H7 (cell line): ENCODE results near the gene IGSF3. TPM values are rescaled to one million over a fixed set of nuclear protein-coding genes. Genes with fewer than 3 reads are reported as not detected.

Experiments
- DNase-seq: peaks from one replicate; pipeline ENCODE4 v3.0.0; 2012
- H3K27me3 ChIP-seq: 2 replicates; pipeline ENCODE4 v1.6.0; 2011; ENCODE audit warnings: mild to moderate bottlenecking, low read length; ENCODE audit not compliant: control insufficient read depth, insufficient read depth
- H3K36me3 ChIP-seq: replicated peaks from 2 replicates; pipeline ENCODE4 v1.5.1; 2011; ENCODE audit warnings: low read length; ENCODE audit not compliant: control insufficient read depth, insufficient read depth
- H3K4me3 ChIP-seq: 2 replicates; pipeline ENCODE4 v1.5.1; 2011; ENCODE audit warnings: low read depth, mild to moderate bottlenecking, control low read depth, low read length, moderate library complexity; ENCODE audit not compliant: insufficient read depth
- total RNA-seq: library from RNA; depleted of rRNA; stranded (reverse); fragments of >200 nt; shearing (Covaris generic); gene quantifications from 2 replicates; pipeline ENCODE4 v1.2.3, GENCODE V29; 2014

Gene IGSF3
- total RNA-seq, 1 experiment from 2014 or later, result 58.7 TPM

- H3K36me3 ChIP-seq, result no peaks in the 10 kb centered on the region
- no peak overlapping the region for H3K4me3 ChIP-seq
- H3K27me3 ChIP-seq, result no peaks in the 10 kb centered on the region
- no peak for DNase-seq
Measured at GRCh38 chr1:116581323-116581885, 86.1 kb downstream of the IGSF3 start.

DNA sequence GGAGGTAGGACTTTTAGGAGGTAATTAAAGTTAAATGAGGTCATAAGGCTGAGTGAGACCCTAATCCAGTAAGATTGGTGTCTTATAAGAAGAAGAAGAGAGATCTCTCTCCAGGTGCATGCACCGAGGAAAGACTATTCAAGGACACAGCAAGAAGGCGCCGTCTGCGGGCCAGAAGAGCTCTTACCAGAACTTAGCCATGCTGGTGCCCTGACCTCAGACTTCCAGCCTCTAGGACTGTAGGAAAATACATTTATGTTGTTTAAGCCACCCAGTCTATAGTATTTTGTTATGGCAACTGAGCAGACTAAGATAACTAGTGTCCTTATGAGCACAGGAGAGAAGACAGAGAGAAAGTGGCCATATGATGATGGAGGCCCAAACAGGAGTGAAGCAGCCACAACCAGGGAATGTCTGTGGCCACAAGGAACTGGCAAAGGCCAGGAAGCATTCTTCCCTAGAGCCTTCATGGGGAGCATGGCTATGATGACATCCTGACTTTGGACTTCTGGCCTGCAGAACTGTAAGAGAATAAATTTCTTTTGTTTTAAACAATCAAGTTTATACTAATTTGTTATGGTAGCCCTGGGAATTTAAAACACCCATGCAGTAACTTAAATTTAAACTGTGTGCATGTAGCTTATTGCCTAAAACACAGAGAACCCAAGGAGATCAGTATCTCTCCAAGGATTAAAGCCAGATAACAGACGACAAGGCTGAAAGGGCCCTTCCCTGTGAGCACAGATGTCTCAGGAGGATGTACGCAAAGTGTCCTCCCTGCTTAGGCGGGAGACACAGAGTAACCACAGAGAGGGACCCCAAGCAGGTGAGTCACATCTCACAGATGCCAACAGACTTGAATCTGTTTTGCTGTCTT lies 86.8 kb downstream of the IGSF3 start:
- Histone ChIP-seq H3K27me3 (no peaks in the 10 kb centered on the region), H3K4me3 (no peak overlapping the region), H3K36me3 (no peaks in the 10 kb centered on the region)
- no peak for DNase-seq

DNA sequence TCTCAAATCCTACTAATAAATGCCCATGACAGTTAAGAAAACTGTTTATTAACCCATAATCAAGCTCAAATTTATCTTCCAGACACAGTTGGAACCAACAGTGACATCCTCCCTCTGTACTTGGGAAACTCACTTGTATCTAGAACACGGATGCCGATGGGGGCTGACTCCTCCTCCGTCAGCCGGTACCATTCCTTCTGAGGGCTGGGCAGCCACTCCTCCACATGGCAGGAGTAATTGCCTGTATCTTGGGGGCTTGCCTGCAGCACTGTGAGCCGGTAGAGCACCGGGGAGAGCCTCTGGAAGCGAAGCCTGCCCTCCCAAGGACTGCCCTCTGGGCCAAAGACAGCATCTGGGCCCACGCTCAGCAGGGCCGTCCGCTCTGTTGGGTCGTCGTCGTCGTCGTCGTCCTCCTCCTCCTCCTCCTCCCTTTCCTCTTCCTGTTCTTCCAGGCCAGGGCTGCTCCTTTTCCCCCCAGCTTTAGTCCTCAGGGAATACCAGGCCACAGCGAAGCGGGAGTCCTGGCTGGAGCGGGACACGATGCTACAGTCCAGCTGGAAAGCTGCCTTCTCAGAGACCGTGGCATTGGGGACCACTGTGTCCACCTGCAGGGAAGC lies 88.2 kb downstream of the IGSF3 start:
- DNase-seq, result no peak
- H3K4me3 ChIP-seq, result no peak overlapping the region
- no peaks in the 10 kb centered on the region for H3K36me3 ChIP-seq
- no peaks in the 10 kb centered on the region for H3K27me3 ChIP-seq

DNA sequence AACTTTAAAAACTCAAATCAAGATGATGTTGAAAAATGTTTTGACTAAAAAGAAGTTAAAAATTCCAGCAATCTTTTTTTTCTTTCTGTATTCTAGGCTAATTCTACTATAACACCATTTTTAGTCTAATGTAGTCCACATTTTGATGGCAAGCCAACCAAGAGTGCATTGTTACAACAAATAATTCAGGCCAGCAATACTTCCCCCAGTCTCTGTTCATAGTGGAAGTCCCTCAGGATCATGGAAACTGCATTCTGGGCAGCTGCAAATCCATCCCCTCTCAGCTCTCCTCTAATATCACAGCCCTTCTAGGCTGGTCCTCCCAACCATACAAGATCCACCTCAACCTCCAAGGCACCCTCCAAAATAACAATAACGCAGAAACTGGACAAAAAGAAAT lies 89.0 kb downstream of the IGSF3 start:
- DNase-seq, result no peak
- Histone ChIP-seq H3K36me3 (no peaks in the 10 kb centered on the region), H3K27me3 (no peaks in the 10 kb centered on the region), H3K4me3 (no peak overlapping the region)

- DNase-seq, result no peak
- H3K4me3 ChIP-seq, result no peak overlapping the region
- H3K27me3 ChIP-seq, result no peaks in the 10 kb centered on the region
- H3K36me3 ChIP-seq, result no peaks in the 10 kb centered on the region
Measured at GRCh38 chr1:116577759-116578314, 89.7 kb downstream of the IGSF3 start.

DNA sequence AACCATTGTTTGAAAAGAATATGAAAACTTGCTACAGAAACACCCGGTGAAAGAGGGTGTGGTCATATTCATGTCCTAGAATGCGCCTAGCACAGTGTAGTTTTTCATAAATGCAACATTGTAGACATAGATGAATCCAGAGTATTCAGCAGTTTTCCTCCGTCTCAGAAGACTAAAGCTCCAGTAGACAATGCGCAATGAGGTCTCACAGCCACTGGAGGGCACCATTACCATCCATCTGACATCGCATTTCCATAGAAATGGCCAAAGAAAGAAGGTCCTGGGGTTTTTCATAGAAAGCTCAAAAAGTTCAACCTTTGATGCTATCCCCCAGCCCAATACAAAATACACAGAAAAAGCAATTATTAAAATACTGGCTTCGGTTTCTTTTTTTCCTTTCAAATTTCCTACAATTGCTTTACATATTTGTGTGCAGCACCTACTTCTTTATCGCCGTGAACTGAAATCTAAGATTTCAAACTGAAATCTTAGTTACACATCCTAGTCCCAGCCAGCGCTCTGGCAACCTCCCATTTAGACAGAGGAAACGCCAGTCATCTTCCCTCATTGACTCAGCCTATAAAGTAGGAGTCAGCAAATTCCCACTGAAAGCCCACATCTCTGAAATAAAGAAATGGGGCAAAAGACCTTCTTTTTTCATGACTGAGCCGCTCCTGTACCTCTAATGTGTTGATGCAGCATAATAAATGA lies 92.8 kb downstream of the IGSF3 start:
- H3K4me3 ChIP-seq, result no peak overlapping the region
- H3K36me3 ChIP-seq, result no peaks in the 10 kb centered on the region
- peaks cover 2% of the 10 kb centered on the region for H3K27me3 ChIP-seq
- DNase-seq, result peak; percentile 86

GRCh38 chr1:116573431-116574095 lies 94.0 kb downstream of the IGSF3 start:
- DNase-seq, result no peak
- H3K27me3 ChIP-seq, result peaks cover 2% of the 10 kb centered on the region
- H3K36me3 ChIP-seq, result no peaks in the 10 kb centered on the region
- H3K4me3 ChIP-seq, result no peak overlapping the region

- H3K36me3 ChIP-seq, result no peaks in the 10 kb centered on the region
- H3K27me3 ChIP-seq, result peaks cover 2% of the 10 kb centered on the region
- no peak for DNase-seq
- no peak overlapping the region for H3K4me3 ChIP-seq
Measured at GRCh38 chr1:116572771-116573430, 94.6 kb downstream of the IGSF3 start.

DNA sequence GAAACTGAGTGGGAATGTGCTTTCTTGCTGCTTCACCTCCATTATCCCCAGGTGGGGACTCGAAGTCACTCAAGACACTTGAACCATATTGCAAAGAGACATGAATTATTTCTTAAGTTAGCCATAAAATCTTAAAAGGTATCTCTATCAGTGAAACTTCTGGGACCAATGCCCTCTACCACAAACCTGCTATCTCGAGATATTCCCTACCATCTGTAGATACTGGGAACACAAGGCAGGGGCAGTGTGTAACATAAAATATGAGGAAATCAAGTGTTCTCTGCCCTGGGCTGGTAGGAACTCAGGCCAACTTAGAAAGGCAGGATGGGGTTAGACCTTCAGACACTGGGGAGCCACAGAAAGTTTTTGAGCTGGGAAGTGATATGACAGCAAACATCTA lies 95.4 kb downstream of the IGSF3 start:
- Histone ChIP-seq H3K4me3 (no peak overlapping the region), H3K36me3 (no peaks in the 10 kb centered on the region), H3K27me3 (peaks cover 2% of the 10 kb centered on the region)
- no peak for DNase-seq

GRCh38 chr1:116571215-116571919 lies 96.2 kb downstream of the IGSF3 start:
- H3K36me3 ChIP-seq, result no peaks in the 10 kb centered on the region
- peak overlapping the region; percentile 94 for H3K4me3 ChIP-seq
- peaks cover 2% of the 10 kb centered on the region for H3K27me3 ChIP-seq
- peak; percentile 65 for DNase-seq

- DNase-seq, result peak; percentile 95
- peak within 1 kb of the TSS; percentile 94 for H3K4me3 ChIP-seq
- peaks cover 2% of the 10 kb centered on the region for H3K27me3 ChIP-seq
- no peaks in the 10 kb centered on the region for H3K36me3 ChIP-seq
Measured at GRCh38 chr1:116570358-116571214, 96.9 kb downstream of the IGSF3 start, which contains the start of gene CD58. Gene CD58, minus strand, starts transcription at chr1:116571026. Its CDS starts 54 bp downstream, at chr1:116570972.

- H3K36me3 ChIP-seq, result no peaks in the 10 kb centered on the region
- H3K4me3 ChIP-seq, result peak overlapping the region; percentile 94
- no peak for DNase-seq
- peaks cover 2% of the 10 kb centered on the region for H3K27me3 ChIP-seq
Measured at GRCh38 chr1:116569776-116570357, 97.7 kb downstream of the IGSF3 start.
